ENCODE data around the gene SIGLEC7.

The SIGLEC7 gene

DNA sequence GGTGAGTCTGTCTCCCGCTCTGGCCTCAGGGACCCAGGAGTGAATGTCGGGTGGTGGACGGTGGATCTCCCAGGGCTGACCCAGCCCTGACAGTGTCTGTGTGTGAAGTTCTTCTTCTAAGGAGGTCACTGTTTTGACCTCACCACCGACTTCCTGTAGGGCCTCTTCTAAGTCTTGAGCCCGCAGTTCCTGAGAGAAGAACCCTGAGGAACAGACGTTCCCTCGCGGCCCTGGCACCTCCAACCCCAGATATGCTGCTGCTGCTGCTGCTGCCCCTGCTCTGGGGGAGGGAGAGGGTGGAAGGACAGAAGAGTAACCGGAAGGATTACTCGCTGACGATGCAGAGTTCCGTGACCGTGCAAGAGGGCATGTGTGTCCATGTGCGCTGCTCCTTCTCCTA, at the start of gene SIGLEC7:
Gene SIGLEC7, plus strand, starts transcription at position 183 of the 400 bp plus-strand sequence. Its CDS starts 69 bp downstream, at position 252.
- no peak for DNase-seq

DNA sequence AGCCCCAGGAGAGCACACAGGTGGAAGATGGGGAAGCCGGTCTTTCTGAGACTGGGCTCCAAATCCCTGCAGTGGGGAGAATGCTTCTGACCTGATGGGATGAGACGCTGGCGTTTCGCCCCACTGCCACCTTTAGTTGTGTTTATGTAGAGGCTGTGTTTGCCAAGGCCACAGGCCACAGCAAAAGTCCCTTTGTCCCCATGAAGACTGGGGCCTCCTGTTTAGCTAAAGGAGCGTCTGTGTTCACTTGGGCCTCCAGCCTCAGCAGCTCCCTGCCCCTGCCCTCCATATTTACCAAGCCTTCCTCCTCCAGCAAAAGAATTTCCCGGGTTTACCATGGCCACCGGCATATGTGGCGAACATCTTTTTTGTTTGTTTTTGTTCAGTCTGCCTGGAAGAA, 49.0 kb upstream of the SIGLEC7 start:
- DNase-seq: no peak

DNA sequence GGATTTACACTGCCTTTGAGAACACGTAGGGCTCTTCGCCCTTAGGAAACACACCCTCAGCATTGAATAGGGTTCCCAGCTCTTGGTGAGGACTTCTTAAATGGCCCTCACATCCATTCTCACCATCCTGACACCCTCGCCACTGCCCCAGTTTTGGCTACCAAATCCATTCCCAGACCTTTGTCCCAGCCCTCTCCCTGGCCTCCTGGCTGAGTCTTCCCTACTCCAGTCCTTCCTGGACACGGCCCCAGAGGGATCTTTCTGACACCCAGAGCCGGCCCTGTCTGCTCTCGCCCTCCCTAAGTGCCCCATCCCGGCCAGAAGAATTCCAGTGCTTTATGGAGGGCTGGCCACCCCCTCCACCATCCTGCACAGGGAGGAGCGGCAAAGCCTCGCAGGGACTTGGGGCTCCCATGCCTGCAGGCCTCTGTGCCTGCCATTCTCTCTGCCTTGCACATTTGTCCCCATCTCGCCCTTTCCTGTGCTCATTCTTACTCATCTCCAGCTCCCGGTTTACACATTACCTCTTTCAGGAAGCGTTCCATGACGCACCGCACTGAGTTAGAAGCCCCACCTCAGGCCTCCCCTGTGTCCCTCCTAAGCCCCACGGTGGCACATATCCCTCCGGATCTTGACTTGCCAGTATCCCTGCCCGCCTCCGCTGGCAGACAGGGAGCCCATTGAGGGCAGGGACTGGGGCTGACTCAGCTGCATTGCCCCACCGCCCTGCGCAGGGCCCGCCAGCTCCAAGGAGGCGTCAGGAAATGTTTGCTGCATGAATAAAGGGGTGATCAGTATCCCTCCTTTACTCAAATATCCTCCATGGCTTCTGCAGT, 48.4 kb upstream of the SIGLEC7 start:
- no peak for DNase-seq

DNA sequence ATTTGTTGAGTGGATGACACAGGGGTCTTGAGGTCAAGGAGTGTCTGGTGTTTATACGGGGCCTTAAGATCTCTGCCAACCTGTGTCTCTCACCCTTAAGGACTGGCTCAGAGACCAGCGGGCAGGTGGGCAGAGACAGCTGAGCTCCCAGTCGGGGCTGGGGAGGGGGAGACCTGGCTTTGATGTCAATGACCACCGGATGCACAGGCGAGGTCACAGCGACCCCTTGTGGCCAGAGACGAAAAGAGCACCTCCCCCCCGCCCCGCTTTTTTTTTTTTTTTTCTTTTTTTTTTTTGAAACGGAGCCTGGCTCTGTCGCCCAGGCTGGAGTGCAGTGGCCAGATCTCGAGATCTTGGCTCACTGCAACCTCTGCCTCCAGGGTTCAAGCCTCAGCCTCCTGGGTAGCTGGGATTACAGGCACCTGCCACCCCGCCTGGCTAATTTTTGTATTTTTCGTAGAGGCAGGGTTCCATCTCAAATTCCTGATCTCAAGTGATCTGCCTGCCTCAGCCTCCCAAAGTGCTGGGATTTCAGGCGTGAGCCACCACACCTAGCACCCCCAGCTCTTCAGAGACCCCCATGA, 47.3 kb upstream of the SIGLEC7 start:
- no peak for DNase-seq

DNA sequence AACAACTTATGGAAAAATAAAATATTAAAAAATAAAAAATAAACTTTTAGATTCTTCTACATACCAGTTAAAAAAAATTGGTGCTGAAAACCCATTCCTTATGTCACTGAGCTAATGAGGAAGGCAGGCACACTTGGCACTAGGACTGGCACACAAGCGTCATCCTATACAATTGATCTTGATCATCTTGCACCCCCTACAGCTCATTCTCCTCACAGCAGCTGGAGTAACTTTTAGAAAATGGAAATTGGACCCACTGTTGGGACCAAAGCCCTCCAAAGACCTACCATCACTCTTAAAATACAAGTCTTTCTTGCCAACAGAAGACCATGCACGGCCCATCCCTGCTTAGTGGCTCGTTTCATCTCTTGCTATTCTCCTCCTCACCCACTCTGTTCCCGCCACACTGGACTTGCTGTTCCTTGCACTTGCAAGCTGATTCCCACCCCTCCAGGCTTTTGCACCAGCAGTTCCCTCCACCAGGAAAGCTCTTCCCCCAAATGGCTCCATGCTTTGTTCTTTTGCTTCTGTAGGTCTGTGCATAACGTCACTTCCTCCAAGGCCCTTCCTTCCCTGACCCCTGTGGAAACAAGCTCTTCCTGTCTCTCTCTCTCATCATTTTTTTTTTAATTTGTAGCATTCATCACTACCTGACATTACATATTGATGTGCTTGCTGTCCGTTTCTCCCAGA, 45.5 kb upstream of the SIGLEC7 start:
- no peak for DNase-seq

DNA sequence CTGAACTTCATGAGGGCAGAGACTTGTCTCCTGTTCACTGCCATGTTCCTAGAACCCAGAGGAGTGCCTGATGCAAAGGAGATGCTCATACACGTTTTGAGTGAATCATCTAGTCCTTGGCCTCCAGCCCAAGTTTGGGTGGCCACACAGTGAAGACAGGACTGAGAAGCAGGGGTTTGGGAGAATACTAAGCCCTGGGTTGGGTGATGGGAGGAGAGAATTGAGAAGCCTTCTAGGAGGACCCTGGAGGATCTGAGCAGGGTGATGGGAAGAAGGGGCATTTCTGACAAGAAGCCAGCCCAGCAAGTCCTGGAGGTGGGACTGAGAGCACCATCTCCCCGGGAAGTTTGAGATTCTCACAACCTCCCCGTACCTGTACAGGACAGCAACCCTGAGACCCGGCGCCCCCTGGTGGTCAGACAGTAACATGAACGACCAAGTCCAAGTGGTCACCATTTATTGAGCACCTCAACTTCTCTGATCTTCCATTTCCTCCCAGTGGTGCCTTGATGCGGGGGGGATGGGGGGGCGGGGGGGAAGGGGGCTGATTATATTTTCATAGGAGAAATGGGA, 44.8 kb upstream of the SIGLEC7 start:
- DNase-seq: peak; percentile 58

DNA sequence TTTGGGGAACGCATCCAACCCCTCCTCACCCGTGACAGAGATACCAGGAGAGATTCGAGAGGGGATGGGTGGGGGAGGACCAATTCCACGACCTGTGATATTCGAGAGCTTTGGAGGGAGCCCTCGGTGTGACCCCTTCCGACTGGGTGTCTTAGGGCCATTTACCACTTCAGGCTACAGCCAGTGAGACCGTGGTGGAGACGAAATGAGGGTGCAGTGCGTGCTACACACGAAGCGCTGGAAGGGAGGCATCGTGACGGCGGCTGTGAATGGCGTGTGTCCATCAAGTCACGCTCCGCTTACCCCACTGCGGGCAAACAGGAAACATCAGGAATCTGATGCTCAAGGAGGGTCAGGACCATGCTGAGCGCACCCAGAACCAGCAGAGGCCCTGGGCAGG, 44.3 kb upstream of the SIGLEC7 start:
- no peak for DNase-seq

DNA sequence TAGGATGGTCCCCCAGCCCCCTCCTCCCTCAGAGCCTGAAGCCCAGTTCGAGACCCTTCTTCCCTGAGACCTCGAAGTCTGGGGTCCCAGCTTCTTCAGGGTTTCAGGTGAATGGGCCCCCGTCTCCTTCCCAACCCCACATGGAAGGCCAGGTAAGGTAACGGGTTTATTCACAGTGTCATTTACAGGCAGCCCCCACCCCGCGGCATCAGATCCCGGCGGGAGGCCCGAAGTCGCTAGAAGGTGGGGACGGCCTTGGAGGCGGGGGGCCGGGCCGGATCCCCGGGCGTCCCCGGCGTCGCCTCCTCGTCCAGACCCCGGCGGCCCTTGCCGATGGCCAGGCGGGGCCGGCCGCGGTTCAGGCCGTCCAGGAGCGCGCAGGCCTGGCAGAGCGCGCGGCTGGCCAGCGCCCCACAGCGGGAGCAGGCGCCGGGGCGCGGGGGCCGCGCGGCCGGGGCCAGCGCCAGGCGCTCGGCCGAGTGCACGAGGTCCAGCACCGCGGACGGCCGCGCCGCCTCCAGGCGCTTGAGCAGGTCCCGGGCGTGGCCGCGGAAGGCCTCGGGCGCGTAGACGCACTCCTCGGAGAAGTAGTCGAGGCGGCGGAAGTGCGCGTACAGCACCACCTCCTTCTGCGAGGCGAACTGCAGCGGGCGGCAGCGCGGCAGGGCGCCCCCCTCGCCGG, 43.6 kb upstream of the SIGLEC7 start:
- no peak for DNase-seq

DNA sequence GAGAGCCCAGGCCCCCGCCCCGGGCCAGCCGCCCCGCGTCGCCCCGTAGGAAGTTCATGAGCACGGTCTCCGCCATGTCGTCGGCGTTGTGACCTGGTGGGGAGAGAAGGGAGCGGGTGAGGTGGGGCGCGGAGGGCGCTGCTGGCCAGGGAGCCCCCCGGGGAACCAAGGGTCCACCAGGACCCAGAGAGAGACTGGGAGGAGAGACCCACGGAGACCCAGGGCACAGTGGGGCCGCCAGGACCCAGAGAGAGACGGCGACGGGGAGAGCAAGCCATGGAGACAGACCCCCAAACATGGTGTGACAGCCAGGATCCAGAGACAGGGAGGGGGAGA, 43.1 kb upstream of the SIGLEC7 start:
- DNase-seq: no peak

DNA sequence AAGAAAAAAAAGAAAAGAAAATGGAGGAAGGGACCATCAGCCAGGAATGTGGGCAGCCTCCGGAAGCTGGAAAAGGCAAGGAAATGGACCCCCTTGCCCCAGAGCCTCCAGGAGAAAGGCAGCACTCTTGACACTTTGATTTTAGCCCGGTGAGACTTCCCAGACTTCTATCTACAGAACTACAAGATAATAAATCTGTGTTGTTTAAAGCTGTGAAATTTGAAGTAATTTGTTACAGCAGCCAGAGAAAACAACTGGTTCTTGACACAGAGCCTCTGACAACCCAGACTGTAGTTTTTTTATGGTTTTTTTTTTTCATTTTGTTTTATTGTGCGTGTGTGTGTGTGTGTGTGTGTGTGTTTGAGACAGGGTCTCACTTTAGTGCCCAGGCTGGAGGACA, 41.5 kb upstream of the SIGLEC7 start:
- no peak for DNase-seq

DNA sequence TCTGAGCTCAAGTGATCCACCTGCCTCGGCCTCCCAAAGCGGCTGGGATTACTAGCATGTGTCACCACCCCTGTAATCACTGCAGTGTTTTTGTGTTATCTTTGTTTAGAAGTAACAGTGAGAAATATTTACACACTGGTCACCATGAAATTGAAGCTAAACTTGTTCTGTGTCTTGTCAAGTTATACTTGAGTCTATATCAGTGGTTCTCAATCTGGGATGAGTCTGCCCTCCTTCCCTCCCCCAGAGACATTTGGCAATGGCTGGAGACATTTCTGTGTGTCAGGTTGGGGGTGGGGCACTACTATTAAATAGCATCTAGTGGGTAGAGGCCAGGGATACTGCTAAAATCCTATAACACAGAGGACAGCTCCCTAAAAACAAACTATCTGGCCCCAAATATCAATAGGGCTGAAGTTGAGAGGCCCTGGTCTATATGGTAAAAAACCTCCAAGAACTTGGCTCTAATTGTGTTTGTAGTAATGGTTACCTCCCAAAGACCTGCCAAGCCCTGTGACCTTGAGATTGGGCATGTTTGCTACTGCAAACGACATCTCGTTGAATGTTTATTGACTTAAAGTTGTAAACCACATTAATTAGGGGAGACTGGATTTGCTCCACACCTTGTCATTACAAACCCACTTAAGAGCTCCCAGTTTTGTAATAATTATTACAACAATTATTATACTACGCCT, 40.8 kb upstream of the SIGLEC7 start:
- no peak for DNase-seq

DNA sequence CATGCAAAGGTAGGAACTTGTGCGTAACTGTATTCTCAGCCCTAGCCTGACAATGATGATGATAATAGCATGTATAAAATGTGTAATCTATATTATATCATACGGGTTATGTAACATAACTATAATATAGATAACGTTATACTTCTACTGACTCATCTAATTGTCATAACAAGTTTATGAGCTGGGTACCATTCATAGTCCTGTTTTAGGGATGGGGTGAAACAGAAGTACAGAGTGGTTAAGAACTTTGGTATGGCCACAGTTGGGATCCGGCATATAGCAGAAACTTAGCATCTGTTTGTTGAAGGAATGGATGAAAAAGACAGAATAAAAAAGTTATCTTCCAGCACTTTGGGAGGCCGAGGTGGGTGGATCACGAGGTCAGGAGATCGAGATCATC, 39.1 kb upstream of the SIGLEC7 start:
- DNase-seq: no peak

DNA sequence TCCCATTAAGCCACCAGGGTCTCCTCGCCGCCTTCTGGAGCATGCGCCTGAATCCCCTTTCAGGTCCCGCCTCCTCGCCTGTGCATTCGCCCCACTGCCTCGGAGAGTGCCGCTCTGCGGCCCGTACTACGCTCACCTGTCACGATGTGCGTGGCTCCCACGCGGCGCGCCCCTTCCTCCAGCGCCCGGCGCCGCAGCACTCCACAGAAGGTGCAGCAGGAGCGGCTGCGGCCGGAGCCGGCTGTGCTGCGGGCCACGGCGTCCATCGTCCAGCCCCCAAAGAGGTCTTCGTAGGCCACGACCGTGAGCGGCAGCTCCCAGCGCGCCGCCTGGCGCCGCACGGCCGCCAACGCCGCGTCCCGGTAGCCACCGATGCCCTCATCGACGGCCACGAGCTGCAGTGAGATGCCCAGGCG, 38.2 kb upstream of the SIGLEC7 start:
- DNase-seq: no peak

DNA sequence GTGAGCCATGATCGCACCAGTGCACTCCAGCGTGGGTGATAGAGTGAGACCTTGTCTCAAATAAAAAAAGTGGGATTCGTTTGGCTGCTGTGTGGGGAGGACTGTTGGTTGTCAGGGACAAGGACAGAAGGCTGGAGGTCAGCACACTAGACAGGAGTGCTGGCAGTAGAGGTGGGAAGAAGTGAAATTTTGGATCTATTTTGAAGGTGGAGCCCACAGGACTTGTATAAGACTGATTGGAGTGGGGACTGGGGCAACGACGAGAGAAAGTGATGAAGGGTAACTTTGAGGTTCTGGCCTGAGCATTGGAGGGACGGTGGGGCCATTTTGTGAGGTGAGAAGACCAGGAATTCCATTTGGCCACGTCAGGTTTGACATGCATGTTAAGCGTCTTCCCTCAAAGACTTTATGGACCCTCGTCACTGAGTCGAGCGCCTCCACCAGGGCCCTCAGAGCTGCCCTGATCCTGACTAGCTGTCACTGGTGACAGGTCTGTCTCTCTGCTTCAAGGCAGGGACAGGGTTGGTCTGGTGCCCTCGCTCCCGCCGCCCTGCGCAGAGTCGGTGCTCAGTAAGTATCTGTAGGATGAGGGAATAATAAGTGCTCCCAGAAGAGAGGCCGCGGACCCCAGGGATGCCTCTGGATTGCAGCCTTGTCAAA, 34.6 kb upstream of the SIGLEC7 start:
- no peak for DNase-seq

DNA sequence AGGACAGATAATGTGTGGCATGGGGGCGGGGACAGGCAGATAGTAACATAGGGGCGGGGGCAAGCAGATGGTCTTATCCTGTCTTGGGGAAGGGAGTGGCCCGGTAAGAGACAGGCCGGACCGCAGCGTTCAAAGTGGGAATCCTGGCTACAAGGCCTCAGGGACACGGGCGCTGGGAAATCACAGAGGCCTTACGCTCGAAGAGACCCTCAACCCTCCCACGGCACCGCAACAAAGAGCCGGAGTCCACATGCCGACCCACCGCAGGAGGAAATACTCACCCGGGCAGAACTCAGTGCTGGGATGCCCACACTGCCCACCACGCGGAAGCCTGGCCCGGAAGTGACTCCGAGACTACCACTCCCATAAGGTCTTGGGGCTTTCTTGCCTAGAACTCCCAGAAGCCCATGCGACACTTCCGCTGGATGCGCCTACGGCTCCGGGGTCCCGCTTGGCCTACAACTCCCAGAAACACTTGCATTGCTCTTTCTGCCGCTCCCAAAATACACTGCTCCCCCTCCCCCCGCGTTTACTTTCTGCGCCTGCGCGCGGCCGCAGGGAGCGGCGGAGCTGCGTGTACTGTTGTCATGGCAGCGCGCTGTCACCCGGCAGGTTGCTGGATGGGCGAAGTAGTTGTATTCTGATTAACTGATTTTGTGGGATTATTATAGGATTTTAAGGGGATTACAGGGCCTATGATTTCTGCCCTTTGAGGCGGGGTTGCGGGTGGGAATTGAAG, 33.9 kb upstream of the SIGLEC7 start, which contains the start of gene CTU1:
Gene CTU1, minus strand, starts transcription at position 344 of the 739 bp plus-strand sequence. CDS start 3,840 bp downstream, outside the sequence.
- peak; percentile 99 for DNase-seq

DNA sequence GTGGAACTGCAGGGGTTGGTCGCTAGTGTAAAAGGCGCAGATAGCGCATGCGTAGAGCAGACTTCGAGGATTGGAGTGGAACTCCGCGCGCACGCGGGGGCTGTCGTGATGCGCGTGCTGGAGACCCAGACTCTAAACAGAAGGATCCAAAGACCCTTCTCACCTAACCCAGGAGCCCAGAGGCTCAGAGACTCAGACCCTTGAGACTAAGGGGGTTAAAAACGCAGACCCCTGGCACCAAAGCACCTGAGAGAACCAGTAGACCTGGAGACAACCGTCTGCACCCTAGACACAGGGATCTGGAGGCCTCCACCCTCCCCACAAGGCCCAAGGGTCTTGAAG, 33.3 kb upstream of the SIGLEC7 start:
- DNase-seq: peak; percentile 86

DNA sequence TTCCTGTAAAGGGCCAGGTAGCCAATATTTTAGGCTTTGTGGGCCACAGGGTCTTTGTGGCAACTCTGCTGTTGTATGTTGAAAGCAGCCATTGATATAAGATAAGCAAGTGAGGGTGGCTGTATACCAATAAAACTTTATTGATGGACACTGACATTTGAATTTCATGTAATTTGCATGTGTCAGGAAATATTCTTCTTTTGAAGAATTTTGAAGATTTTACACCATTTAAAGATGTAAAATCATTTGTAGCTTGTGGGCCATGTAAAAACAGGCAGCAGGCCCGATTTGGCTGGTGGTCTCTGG, 31.5 kb upstream of the SIGLEC7 start:
- DNase-seq: no peak

DNA sequence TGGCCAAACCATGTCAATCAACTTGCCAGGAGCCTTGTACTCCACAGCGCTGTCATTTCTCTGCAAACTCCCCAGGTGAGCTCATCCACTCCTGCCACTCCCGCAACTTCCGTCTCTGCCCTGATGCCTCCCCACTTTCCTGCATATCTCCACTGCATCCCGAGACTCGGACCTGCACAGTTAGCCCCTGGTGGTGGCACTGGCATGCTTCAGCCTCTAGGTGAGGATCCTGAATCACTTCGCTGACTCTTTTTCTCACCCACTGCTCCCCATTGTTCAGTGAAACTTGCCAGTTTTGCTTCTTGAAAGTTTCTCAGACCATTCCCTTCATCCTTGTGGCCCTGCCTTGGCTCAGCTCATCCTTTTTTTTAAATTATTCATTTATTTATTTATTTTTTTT, 30.5 kb upstream of the SIGLEC7 start:
- no peak for DNase-seq

DNA sequence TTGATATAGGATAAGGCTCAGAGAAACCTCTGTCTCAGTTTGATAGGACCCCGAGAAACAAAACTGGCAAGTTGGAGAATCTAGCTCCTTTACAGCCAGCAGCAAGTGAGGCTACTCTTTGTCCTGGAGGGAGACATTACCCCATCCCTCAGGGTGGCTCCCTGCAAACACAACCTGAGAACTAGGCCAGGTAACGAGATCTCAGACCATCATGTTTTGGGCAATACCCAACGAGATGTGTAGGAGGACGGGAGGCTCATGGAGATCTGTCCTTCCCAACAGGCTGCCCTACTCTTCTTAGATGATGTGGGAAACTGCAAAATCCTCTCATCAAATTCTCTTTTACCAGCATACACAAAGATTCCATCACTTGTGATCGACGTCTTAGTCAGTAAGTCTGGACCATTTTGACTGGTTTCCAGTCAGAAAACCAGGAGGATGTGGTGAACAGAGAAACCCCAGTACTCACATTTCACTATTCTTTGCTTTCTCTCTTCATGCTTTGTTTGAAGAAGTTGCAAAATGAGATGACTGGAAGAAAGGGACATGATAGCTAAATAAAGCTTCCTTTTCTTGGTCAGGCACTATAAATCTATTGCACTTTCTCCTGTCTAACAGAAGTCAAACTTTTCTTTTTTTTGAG, 27.9 kb upstream of the SIGLEC7 start:
- DNase-seq: no peak

DNA sequence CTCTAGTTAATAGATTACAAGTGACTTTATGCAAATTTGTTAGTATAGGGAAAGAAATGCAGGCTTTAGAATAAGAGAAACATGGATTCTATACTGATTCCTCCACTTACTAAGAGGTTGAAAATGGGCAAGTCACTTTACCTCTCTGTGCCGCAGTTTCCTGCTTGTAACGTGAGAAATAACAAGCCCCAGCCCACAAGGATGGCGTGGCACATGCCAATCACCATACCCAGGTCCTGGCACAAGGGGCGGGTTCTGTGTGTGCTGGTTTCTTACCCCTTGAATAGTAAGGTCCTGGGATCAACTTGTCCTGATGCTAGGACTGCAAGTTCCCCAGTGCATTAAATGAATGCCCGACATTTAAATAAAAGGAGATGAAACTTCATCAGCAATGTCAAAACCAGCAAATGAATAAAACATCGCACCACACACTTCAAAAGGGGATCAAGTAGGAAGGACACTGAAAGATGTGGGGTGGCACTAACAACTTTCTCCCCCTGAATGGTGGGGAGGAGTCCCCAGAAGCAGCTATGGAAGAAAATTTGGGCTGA, 25.3 kb upstream of the SIGLEC7 start:
- DNase-seq: no peak

DNA sequence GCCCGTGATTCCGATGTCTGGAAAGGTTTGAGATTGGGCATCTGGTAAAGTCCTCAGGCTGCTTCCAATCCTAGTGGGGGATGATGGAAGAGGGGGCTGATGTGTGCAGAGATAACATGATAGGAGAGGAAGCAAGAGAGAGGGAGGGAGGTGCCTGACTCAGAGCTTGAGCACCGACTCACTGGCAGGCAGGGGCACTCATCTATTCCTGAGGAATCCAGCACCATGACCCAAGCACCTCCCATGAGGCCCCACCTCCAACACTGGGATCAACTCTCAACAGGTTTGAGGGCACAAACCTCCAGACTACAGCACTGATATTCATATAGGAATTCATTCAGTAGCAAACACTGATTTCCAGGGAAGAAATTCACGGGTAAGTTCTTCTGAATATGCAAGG, 23.0 kb upstream of the SIGLEC7 start:
- no peak for DNase-seq

Data from stimulated activated naive CD4-positive, alpha-beta T cell treated with Interleukin-2 at 50 U/mL for 16 hours (primary cell).